Hematopoietic multipotent progenitor cell (in vitro differentiated cells): ENCODE results near the gene BRAP. TPM values are rescaled to one million over a fixed set of nuclear protein-coding genes. Genes with fewer than 3 reads are reported as not detected.

Experiments used
- total RNA-seq: library from RNA; depleted of rRNA; stranded (reverse); fragments of >200 nt; gene quantifications from one replicate; pipeline ENCODE4 v1.2.3, GENCODE V29; 2012

Gene BRAP
- total RNA-seq, 1 donor: 19.9 TPM

Other genes starting within 250 kb of the BRAP start
- 32.3 TPM for gene ATXN2, start 86.6 kb downstream of the BRAP start, total RNA-seq
- gene ACAD10, start 97 bp upstream of the BRAP start, total RNA-seq: 27.5 TPM
- 35.3 TPM for gene ALDH2, start 81.0 kb upstream of the BRAP start, total RNA-seq
- 25.9 TPM for gene MAPKAPK5, start 156.3 kb upstream of the BRAP start, total RNA-seq